HepG2 (cell line): ENCODE data around the gene ZNF771. TPM values are rescaled to one million over a fixed set of nuclear protein-coding genes. Genes with fewer than 3 reads are reported as not detected.

Experiments
- ATF1 ChIP-seq: IDR thresholded peaks from 2 replicates; pipeline ENCODE4 v1.6.1; 2016; ENCODE audit warnings: mild to moderate bottlenecking, control low read depth
- CHD4 ChIP-seq: fragments of 200-600 bp; sonication (generic); IDR thresholded peaks from 2 replicates; pipeline ENCODE4 v1.7.0; 2017; ENCODE audit warnings: mild to moderate bottlenecking, low read length, borderline replicate concordance
- FOXO1 ChIP-seq: sonication (generic); formaldehyde crosslinking; IDR thresholded peaks from 2 replicates; pipeline ENCODE4 v1.4.0; 2020; ENCODE audit warnings: missing genetic modification reagents
- HMGA1 ChIP-seq: sonication (generic); formaldehyde crosslinking; conservative IDR thresholded peaks from 2 replicates; pipeline ENCODE4 v1.4.0; 2020; ENCODE audit warnings: missing genetic modification reagents
- KDM2A ChIP-seq: sonication (generic); formaldehyde crosslinking; IDR thresholded peaks from 2 replicates; pipeline ENCODE4 v1.4.0; 2020; ENCODE audit warnings: low read depth, missing genetic modification reagents, borderline replicate concordance
- KLF16 ChIP-seq, 2 experiments: sonication (generic) in 1 of 2; formaldehyde crosslinking in 1 of 2; IDR thresholded peaks; 2 replicates each; pipeline versions ENCODE4 v1.6.1 to v1.8.0; 2016 to 2023; ENCODE audit warnings: missing genetic modification reagents in 2 of 2, missing compliant biosample characterization in 1 of 2
- MAFK ChIP-seq, 2 experiments: IDR thresholded peaks in 1 of 2; conservative IDR thresholded peaks in 1 of 2; 2 replicates each; pipeline ENCODE4 v1.6.1; 2011; ENCODE audit warnings: improper control_type of control experiment in 2 of 2, low read length in 2 of 2
- SKIL ChIP-seq: sonication (generic); formaldehyde crosslinking; IDR thresholded peaks from 2 replicates; pipeline ENCODE4 v1.8.0; 2022; ENCODE audit warnings: missing genetic modification reagents, mild to moderate bottlenecking, moderate library complexity, borderline replicate concordance
- TBP ChIP-seq: sonication (generic); formaldehyde crosslinking; IDR thresholded peaks from 2 replicates; pipeline ENCODE4 v1.5.0; 2020; ENCODE audit warnings: missing genetic modification reagents
- TFDP2 ChIP-seq: sonication (generic); formaldehyde crosslinking; IDR thresholded peaks from 2 replicates; pipeline ENCODE4 v1.4.0; 2020; ENCODE audit warnings: missing genetic modification reagents
- ZBTB37 ChIP-seq: sonication (generic); formaldehyde crosslinking; IDR thresholded peaks from 2 replicates; pipeline ENCODE4 v1.4.0; 2020; ENCODE audit warnings: mild to moderate bottlenecking, missing genetic modification reagents
- ZBTB46 ChIP-seq: sonication (generic); formaldehyde crosslinking; IDR thresholded peaks from 2 replicates; pipeline ENCODE4 v1.4.0; 2020; ENCODE audit warnings: mild to moderate bottlenecking, missing genetic modification reagents, borderline replicate concordance
- ZBTB7B ChIP-seq: sonication (generic); formaldehyde crosslinking; IDR thresholded peaks from 2 replicates; pipeline ENCODE4 v1.4.0; 2020; ENCODE audit warnings: missing genetic modification reagents
- ZNF264 ChIP-seq: sonication (generic); formaldehyde crosslinking; IDR thresholded peaks from 2 replicates; pipeline ENCODE4 v1.4.0; 2020; ENCODE audit warnings: missing genetic modification reagents
- ZNF329 ChIP-seq: sonication (generic); formaldehyde crosslinking; IDR thresholded peaks from 2 replicates; pipeline ENCODE4 v1.9.0; 2021; ENCODE audit warnings: low read depth, mild to moderate bottlenecking, missing genetic modification reagents
- ZNF547 ChIP-seq: sonication (generic); formaldehyde crosslinking; IDR thresholded peaks from 2 replicates; pipeline ENCODE4 v1.5.1; 2020; ENCODE audit warnings: mild to moderate bottlenecking, missing genetic modification reagents
- ZNF704 ChIP-seq: sonication (generic); formaldehyde crosslinking; IDR thresholded peaks from 2 replicates; pipeline ENCODE4 v1.8.1; 2023; ENCODE audit warnings: mild to moderate bottlenecking, inconsistent platforms, moderate library complexity, missing genetic modification reagents, borderline replicate concordance
- ZNF770 ChIP-seq: sonication (generic); formaldehyde crosslinking; IDR thresholded peaks from 2 replicates; pipeline ENCODE4 v1.5.0; 2020; ENCODE audit warnings: mild to moderate bottlenecking, missing genetic modification reagents
- polyA plus RNA-seq, 8 experiments: library from polyadenylated mRNA; depleted of rRNA in 3 of 8; stranded (reverse) in 7 of 8; unstranded in 1 of 8; fragments of >200 nt; fragmentation: Illumina TruSeq in 4 of 8; extraction: Trizol in 4 of 8; gene quantifications; 2 replicates each; pipeline versions ENCODE4 v1.2.1 to v1.2.3, GENCODE V29; 2011 to 2016; ENCODE audit warnings: low read depth in 4 of 8, missing spikeins in 1 of 8, mixed read lengths in 1 of 8; ENCODE audit not compliant: insufficient read depth in 1 of 8
- total RNA-seq, 5 experiments: library from RNA; depleted of rRNA; stranded (reverse); fragments of >200 nt; fragmentation: Illumina TruSeq; extraction: Trizol; gene quantifications; 2 replicates each; pipeline ENCODE4 v1.2.3, GENCODE V29; 2016; ENCODE audit warnings: low read depth in 1 of 5

The ZNF771 gene
- total and polyA plus RNA-seq, 2 of the 13 experiments (the other 11 are each of a cell fraction or from before 2014, with no cell fraction given): 5.0 to 11.8 TPM

- TF ChIP-seq ZBTB37 (0 out of 2 replicates have a peak, but pooled peaks have one; percentile 61), CHD4 (peak; percentile 91), TFDP2 (CRISPR knock-in tag) (peak; percentile 44; the same call in 1 of the 2 replicates), ZBTB46 (CRISPR knock-in tag) (no peak), ZNF547 (CRISPR knock-in tag) (0 out of 2 replicates have a peak, but pooled peaks have one; percentile 21), HMGA1 (CRISPR knock-in tag) (no peak), KLF16 (CRISPR knock-in tag; IDR thresholded peaks at IDR 0.05) (peak in 1 of 2 experiments; percentile 77; a peak in 2 of 4 replicates), ATF1 (CRISPR knock-in tag) (no peak), ZNF264 (CRISPR knock-in tag) (peak; percentile 83), TBP (CRISPR knock-in tag) (no peak), KDM2A (CRISPR knock-in tag) (0 out of 2 replicates have a peak, but pooled peaks have one; percentile 29), ZNF329 (CRISPR knock-in tag) (no peak), FOXO1 (CRISPR knock-in tag) (peak; percentile 74; the same call in 1 of the 2 replicates), ZBTB7B (CRISPR knock-in tag) (peak; percentile 64; the same call in 1 of the 2 replicates), ZNF770 (peak; percentile 100), SKIL (CRISPR knock-in tag) (peak; percentile 78; the same call in 1 of the 2 replicates), ZNF704 (CRISPR knock-in tag) (no peak), MAFK (conservative IDR thresholded peaks at IDR 0.05 in 1 of 2, IDR thresholded peaks at IDR 0.05 in 1 of 2; ENCODE audit: low read length in 2 of 2) (peak in 1 of 2 experiments; percentile 1; a peak in 1 of 4 replicates)
These were observed 40.3 kb downstream of the ZNF771 start (continued) for GRCh38 chr16:30447512-30448226.
